Activated T-helper 1 cell treated with Interleukin-2 at 50 U/mL for 16 hours (primary cell): ENCODE measurements around the gene FBXL15.
A peak's percentile ranks its signal among the peaks of the same experiment; 100 is the strongest.

Experiments
- DNase-seq: peaks from one replicate; pipeline ENCODE4 v3.0.0-alpha.2; 2020; ENCODE audit warnings: low read depth

FBXL15 gene

GRCh38 chr10:102411341-102412255 lies 9.0 kb upstream of the FBXL15 start:
- no peak for DNase-seq

- DNase-seq, result no peak
Observed at GRCh38 chr10:102412293-102412692, 8.3 kb upstream of the FBXL15 start.

GRCh38 chr10:102413053-102413705 lies 7.5 kb upstream of the FBXL15 start:
- DNase-seq, result no peak

- no peak for DNase-seq
Observed at GRCh38 chr10:102413806-102414561, 6.7 kb upstream of the FBXL15 start.

GRCh38 chr10:102414749-102415148 lies 5.9 kb upstream of the FBXL15 start:
- DNase-seq, result no peak

- DNase-seq, result no peak
Observed at GRCh38 chr10:102416283-102416682, 4.4 kb upstream of the FBXL15 start.

- DNase-seq, result no peak
Observed at GRCh38 chr10:102416695-102417094, 3.9 kb upstream of the FBXL15 start.

GRCh38 chr10:102418622-102419268 lies 1.9 kb upstream of the FBXL15 start, which contains the start of gene PSD:
PSD (minus strand) TSS chr10:102418785; CDS start chr10:102417038, 1,747 bp downstream.
- no peak for DNase-seq

GRCh38 chr10:102419269-102420180 lies 1.1 kb upstream of the FBXL15 start:
- DNase-seq, result peak; percentile 58

GRCh38 chr10:102420181-102420713 lies 389 bp upstream of the FBXL15 start:
- DNase-seq, result no peak

- no peak for DNase-seq
Observed at GRCh38 chr10:102421507-102421756, 796 bp downstream of the FBXL15 start.

GRCh38 chr10:102421757-102422512 lies 1.3 kb downstream of the FBXL15 start:
- no peak for DNase-seq

GRCh38 chr10:102422545-102423129 lies 2.0 kb downstream of the FBXL15 start:
- DNase-seq, result no peak

- DNase-seq, result no peak
Observed at GRCh38 chr10:102423372-102423968, 2.8 kb downstream of the FBXL15 start.

GRCh38 chr10:102424145-102424544 lies 3.5 kb downstream of the FBXL15 start:
- no peak for DNase-seq

- no peak for DNase-seq
Observed at GRCh38 chr10:102424916-102425315, 4.3 kb downstream of the FBXL15 start.

- DNase-seq, result no peak
Observed at GRCh38 chr10:102425444-102425843, 4.8 kb downstream of the FBXL15 start.

GRCh38 chr10:102426803-102427287 lies 6.2 kb downstream of the FBXL15 start:
- DNase-seq, result no peak

- no peak for DNase-seq
Observed at GRCh38 chr10:102429468-102429867, 8.8 kb downstream of the FBXL15 start.
